NOMO-1 treated with dmso at 0.1 percent for 144 hours (cell line): Measurements from ENCODE around the gene SLC22A5.
A peak's percentile ranks its signal among the peaks of the same experiment; 100 is the strongest.
"Not testable (repeated sequence)": the region's sequence is repeated elsewhere in the genome, so short reads cannot be mapped to it uniquely, and the experiment has no call there.

ENCODE experiments used
- DNase-seq: peaks from one replicate; lab custom pipeline; 2025; ENCODE audit not compliant: unreplicated experiment; lab: John Stamatoyannopoulos, UW

SLC22A5 gene

DNA sequence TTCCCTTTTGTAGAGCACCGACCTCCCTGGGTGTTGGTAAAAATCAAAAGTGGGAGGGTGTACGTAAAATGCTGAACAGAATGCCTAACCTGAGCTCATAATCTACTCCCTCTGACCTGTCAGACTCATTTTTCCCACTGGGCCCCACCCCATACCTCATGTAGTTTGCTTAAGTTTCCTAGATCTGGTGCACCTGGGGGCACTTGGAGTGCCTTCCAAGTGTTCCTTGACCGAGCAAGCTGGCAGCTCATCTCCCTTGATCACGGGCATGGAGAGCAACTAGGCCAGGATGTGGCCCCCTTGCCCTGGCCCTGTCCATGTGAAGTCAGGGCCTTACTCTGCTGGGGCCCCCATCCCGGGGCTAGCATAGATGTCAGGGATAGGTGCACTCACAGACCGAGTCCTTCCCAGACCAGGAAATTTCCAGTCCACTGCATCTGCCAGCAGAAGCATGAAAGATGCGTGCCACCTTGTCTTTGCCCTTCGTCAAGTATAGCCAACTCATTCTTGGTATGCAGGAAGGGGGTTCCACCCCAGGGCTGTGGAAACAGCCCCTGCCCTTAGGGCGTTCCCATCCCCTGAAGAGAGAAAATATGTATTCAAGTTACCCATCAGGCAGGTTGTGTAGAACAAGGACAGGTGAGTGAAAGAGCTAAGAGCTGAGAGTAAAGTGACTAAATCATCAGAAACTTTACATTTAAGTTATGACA, 41.9 kb downstream of the SLC22A5 start:
- no peak for DNase-seq

DNA sequence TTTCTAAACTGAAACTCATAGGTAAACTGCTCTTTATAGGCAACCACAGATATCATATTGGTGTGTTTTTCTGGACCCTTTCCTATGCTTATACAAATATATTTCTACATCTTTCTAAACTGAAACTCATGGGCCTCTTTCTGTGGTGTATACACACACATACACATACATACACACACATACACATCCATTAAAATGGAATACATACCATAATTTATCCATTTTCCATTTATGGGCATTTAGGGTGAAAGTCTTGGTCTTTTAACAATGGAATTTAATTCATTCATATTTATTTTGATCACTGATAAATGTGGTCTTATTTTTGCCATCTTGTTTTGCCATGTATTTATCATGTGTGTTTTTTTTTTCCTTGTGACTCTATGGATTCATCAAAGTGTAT, 44.1 kb downstream of the SLC22A5 start:
- DNase-seq: no peak

DNA sequence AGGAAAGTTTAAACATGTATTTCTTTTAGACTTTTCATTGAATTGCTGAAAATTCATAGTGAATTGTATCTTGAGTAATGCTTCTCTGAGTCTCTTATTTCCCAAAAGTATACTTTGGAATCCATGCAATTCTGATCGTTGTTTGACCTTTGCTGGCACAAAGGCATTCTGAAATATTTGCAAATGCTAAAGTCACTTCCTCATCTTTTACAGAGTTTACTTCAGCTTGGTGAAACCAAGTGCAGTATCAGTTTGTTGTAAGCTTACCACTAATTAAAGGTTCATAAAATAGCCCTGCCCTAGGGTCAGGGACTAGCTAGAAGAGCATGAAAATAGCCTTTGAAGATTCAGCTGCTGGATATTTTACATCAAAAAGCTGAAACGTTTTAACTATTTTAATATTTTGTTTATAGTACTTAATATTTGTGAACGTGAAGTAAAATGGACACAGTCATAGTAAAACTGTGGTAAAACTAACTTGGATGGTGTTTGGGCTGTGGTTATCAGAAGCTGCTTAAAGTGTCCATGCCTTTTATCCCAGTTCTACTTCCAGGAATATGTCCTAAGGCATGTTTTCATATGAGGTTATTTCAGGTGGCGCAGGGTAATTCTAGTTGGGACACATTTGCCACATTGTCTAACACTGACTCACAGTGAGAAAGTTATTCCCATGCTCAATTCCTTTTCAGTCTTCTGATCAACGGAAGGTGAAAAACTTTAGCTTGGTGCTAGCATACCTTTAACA, 45.3 kb downstream of the SLC22A5 start:
- DNase-seq: peak; percentile 29

DNA sequence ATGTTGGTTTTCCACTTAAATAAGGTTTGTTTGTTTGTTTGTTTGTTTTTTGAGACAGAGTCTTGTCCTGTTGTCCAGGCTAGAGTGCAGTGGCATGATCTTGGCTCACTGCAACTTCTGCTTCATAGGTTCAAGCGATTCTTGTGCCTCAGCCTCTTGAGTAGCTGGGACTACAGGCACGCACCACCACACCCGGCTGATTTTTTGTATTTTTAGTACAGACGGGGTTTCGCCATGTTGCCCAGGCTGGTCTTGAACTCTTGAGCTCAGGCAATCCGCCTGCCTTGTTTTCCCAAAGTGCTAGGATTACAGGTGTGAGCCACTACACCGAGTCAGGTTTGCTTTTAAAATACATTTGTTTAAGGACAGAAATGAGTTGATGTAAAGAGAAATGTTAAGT, 46.0 kb downstream of the SLC22A5 start:
- DNase-seq: not testable (repeated sequence)

DNA sequence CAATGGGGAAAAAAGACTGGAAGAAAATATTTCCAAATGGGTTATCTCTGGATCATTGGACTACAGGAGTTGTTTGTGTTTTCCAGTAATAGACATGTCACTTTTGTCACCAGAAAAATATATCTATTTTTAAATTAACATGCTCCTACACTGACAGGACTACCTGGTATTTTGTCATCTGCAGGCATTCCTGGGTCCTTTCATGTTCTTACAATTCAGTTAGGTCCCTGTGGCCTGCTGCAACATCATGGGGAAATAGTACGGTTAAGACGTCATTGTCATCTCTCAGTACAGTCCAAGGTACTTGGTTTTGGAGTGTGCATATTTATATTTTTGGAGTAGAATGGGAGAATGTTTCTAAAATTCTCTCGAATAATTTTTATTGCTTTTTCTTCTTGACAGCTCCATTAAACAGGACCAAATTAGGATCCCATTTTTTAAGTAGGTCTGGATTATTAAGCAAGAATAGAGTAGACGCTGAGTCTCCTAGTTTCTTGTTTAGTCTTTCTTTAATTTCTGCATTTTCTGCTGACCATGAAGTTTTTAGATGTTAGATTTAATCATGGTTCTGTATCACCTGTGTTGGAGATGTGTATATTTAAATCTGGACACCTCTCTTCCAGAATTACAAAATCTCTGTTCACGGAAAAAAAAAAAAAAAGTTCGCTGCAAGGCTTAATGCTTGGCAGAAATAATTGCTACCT, 46.9 kb downstream of the SLC22A5 start:
- no peak for DNase-seq

DNA sequence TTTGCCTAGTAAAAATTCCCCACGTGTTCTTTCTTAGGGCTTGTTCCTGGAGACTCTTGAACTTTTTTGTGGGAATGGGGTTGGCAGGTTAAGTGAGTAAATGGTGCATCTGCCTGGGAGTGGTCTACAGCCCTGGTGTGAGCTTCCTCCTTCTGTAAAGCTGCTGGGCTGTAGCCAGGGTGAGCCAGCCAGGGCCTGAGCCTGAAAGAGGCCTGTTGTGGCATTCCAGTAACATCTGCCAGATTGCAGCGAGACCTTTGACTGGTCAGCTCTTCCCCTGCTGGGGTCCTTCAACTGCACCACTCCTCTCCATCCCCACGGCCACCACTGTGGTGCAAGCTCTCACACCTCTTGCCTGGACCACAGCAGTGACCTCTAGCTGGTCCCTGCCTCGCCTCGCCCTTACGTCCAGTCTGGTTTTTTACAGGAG, 47.5 kb downstream of the SLC22A5 start:
- DNase-seq: no peak

DNA sequence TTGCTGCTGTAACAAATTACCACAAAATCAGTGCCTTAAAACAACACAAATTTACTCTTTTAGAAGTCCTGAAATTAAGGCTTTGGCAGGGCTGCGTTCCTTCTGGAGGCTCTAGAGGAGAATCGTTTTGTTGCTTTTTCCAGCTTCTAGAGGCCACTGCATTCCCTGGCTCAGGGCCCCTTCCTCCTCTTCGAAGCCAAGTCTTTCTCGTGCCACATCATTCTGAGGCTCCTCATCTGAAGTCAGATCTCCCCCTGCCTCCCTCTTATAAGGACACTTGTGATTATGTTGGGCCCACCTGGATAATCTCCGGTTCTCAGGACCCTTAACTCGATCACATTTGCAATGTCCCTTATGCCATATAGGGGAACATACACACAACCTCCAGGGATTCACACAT, 48.0 kb downstream of the SLC22A5 start:
- no peak for DNase-seq

DNA sequence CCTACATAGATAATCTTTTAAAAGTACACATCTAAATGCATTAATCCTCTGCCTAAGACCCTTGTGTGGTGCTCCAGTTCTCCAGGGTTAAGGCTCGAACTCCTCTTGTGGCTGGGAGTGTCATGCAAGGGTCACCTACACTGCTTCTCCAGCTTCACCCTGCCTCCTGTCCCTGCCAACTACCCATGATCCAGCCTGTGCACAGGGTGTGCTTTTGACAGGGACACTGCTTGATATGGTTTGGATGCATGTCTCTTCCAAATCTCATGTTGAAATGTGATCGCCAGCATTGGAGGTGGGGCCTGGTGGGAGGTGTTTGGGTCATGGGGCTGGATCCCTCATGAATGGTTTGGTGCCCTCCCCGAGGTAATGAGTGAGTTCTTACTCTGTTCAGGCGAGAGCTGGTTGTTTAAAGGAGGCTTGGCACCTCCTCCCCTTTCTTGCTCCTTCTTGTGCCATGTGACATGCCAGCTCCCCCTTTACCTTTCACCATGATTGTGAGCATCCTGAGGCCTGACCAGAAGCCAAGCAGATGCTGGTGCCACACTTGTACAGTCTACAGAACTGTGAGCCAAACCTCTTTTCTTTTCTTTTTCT, 48.5 kb downstream of the SLC22A5 start:
- no peak for DNase-seq

DNA sequence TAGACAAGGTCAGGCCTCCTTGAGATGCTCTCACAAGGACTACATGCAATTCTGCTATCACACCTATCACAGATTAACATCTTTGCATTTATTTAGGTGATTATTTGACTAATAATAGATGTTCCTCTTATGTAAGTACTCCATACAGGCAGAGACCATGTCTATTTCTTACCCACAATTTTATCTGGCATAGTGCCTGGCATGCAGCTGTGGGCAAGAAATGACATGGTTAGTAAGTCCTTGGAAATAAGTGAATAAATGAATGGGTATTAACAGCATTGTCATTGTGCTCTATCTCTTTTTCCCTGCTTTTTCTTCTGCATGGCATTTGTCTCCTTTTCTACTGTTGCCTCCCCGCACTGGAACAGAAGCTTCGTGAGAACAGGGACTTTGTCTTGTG, 49.4 kb downstream of the SLC22A5 start:
- no peak for DNase-seq

DNA sequence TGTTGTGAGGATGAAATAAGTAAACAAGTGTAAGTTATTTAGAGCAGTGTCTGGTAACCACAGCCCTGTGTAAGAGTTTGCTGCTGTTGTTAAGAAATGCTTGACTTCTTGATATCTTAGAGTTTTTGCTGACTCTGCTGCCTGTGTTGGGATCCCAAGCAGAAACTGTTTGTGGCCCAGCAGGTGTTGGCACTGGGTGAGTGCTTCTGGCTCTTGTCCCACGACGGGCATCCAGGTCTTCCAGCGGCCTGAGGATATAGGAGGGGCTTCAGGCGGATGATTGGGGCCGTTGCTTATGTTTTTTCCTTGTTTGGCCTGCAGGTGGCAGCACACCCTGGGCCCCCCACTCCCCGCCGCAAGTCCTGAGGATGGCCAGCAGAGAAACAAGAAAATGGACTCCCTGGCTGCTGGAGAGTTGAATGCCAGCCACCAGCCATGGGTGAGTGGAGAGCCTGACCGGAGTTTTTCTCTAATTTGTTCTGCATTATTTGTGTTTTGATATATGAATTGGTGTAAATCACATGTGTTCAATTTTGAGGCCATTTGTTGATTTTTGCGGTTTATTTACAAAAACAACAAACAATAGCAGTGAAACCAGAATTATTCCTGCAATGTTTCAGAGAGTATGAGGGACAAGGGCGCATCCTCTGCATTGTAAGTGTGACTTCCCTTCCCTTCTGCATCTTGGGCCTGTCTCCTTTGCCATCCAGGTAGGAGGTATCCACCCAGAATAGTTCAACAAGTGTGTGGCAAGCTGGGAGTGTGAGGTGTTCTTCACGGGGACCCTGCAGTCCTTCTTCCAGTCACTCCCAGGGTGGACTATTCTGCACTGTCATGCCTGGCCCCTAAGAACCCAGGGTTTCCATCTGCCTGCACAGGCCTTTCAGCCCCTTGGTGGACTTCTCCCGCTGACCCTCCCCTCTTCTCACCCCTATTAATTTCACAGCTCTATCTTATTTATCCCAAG, 50.3 kb downstream of the SLC22A5 start:
- DNase-seq: peak; percentile 67

DNA sequence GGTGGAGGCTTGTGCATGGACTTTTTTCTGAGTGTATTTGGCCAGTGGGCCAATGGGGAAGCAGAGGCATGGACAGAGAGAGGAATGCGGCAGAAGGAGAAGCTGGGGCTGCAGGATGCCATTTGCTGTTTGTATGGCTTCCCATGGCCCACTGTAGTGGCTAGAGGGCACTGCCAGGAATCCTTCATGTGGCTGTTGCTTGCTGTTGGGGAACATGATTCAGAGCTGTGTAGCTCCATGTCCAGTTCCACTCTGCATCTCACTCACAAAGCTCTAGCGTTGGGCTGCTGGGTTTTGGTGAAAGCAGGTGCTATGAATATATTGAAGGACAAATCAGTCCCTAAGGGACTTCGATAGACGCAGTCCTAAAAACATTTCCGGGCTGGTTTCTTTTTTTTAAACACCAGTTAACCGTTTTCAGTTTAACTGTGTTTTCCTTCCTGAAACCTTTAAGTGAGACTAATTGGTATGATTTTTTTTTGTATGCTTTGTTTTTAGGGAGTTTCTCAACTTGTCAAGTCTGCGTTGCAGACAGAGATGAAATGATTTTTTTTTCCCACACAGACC, 51.3 kb downstream of the SLC22A5 start:
- DNase-seq: no peak

DNA sequence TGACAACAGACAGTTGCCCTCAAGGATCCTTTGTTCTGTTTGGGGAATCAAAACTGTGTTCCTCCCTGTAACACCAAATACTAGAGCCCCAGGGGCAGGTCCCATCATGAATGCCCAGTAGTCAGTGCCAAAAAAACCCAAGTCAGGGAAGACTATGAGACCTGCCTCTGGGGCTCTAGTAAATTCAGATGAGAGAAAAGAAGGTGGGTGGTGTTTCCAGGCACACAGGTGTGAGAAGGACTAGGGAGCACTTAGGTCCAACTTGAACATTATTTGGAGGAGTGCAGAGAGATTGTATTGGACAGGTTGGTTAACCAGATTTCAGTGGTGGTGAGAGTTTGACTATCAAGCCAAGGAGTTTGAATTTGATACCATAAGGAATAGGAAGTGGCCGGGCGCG, 52.0 kb downstream of the SLC22A5 start:
- DNase-seq: no peak

DNA sequence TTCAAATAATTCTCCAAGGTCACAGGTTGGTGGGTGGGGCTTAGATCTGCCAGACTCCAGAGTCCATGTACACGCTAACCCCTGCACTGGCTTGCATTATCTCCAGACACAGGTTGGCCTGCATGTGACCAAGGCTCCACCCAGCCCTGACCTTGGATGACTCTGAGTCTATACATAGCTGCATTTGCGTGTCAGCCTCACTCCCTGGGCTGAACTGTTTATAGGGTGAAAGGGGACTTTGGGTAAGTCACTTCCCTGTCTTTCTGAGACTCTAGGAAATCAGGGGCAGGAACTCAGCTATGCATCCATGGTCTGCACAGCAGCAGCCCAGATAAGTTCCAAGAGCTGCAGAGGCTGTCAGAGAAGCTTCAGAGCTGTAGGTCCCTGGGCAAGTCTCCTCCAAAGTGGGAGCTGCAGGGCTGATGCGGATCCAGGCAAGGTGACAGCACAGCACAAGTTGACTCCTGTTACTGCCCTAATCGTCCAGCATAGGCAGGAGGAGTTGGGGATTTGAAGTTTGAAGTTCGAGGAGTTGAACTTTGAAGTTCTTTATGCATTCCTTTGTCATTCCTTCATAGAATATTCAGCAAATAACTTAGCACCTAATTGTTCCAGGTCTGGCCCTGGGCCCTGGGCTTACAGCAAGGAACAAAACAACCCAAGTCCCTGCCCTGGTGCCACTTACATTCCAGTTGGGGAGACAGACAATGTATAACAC, 53.4 kb downstream of the SLC22A5 start:
- DNase-seq: peak; percentile 84

DNA sequence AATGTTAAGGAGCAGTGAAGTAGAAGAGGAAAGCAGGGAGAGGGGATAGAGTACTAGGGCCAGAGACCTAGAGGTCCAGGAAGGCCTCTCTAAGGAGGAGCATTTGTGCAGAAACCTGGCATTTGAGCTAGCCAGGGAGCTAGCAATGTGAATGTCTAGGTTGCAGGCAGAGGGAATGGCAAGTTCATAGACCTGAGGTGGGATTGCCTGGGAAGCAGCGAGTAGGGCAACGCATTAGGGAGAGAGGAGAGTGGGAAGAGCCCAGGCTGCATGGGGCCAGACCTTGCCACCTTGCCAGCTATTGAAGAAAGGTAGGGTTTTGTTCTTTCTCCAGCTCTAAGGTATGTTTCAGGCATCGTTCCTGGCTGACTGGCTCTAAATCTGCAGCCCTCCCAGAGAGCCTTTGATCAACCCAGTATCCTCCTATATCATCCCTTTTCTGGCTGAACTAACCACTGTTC, 54.0 kb downstream of the SLC22A5 start:
- DNase-seq: no peak

DNA sequence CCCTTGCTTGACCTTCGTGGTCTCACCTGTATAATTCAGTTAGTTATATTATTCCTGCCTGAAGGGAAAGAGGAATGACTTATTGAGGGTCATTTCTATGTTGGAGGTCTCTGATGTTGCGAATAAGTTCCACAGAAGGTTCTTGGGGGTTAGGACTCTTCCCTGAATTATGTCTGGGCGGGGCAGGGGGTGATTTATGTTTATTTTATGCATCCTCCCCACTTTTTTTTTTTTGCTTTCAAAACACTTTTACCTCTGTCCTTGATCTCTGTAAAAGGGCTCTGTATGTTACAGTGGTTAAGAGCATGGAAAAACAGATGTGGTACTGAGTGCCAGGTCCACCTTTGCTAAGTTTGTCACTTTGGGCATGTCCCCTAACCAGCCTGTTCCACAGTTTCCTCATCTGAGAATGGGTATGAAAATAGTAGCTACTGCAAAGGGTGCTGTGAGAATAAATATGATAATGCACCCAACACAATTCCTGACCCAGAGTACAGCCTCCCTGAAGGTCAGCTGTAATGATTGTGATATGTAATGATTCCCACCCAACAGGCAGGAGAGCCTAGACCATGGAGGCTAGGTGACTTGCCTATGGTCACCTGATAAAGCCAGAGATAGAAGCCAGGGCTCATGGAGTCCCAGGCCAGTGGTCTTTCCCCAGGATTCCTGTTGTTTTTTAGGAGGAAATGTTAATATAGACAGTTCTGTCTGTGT, 54.8 kb downstream of the SLC22A5 start:
- DNase-seq: no peak

DNA sequence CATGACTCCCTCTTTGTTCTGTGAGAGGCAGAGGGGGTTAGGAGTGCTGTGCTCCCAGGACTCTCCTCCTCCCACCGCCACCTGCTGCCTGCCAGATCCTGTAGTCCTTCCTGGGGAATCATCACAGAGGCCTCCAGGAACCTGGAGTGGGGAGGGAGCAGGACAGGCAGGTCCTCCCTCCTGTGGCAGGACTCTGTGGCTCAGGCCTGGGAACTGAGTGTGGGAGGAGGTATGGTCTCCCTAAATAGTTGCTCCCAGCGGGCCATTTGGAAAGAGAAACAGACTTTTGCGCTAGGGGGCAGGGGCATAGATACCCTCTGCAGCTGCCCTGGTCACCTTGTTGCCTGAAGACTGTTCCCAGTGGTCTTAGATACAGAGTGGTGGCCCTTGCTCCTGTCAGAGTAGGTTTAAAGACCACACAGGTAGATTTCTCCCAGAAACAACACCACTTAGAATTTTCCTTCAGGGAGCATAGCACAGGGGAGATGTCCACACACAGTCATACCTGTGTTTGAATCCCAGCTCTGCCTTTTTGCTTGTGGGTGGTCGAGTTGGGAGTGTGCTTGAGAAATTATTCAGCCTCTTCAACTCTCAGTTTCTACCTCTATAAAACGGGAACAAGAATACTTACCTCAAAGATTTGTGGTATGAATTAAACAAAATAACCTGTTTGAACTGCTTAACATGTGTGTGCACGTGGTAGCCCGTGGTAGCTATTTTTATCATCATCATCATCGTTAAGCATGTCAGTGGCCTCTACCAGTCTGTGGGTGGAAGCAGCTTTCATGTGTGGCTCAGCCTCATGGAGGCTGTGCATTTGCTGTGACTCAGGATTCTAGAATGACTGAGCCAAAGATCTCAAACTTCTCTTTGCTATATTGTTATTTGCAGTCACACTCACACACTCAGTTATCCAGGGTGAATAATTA, 55.8 kb downstream of the SLC22A5 start:
- DNase-seq: no peak

DNA sequence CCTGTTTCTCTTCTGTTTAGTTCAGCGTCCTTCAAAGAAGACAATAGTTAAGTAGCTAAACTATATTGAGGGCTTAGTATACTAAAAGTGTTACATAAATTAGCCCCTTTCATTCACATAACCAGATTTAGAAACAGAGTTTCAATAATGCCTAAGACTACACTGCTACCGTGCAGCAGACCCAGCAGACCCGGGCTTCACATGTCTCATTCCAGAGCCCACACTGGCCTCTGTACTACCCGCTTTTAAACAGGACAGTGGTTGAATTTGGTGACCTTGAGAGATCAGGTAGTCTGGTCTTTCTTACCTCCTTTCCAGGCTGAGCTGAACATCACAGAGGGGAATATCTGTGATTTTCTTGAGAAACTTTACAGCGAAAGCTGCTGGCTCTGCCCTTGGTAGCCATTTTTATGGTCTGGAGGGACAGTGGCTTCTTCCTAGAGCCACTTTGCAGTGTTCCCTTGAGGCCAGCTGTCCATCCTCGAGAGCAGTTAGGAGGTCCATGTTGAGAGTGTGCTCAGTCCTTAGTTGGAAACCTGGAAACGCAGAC, 56.5 kb downstream of the SLC22A5 start:
- DNase-seq: no peak
